H1 (cell line): ENCODE results near the gene SHROOM3. TPM values are rescaled to one million over a fixed set of nuclear protein-coding genes. Genes with fewer than 3 reads are reported as not detected.

Source experiments
- CTCF ChIA-PET: fragments of 300-600 bp; sonication (Branson Sonifier 250); formaldehyde crosslinking; loops from one replicate; lab custom pipeline; 2021; ENCODE audit not compliant: partially characterized antibody; lab: Charles Lee
- POLR2A ChIA-PET: fragments of 300-600 bp; sonication (Branson Sonifier 250); formaldehyde crosslinking; loops from one replicate; lab custom pipeline; 2021; ENCODE audit warnings: inconsistent platforms; ENCODE audit not compliant: partially characterized antibody; lab: Charles Lee
- DNase-seq, 2 experiments: peaks; one replicate each; pipeline versions ENCODE4 v3.0.0 to v3.0.0-alpha.2; 2010 to 2022; ENCODE audit warnings: low spot score in 2 of 2, low read depth in 1 of 2, mixed read lengths in 1 of 2
- FAIRE-seq: peaks from 2 replicates; lab custom pipeline; 2011; peaks lifted over from hg19 to GRCh38; lab: Jason Lieb, UNC
- H2AFZ ChIP-seq: 2 replicates; pipeline ENCODE4 v1.8.1; 2012; ENCODE audit warnings: low read length, inconsistent platforms
- H2AK5ac ChIP-seq: 2 replicates; pipeline ENCODE4 v1.6.1; 2013; ENCODE audit warnings: low read depth, low read length
- H2BK120ac ChIP-seq: replicated peaks from 2 replicates; pipeline ENCODE3; 2013; ENCODE audit warnings: low read depth, low read length, inconsistent platforms
- H2BK12ac ChIP-seq: 2 replicates; pipeline ENCODE4 v1.6.1; 2013; ENCODE audit warnings: low read depth, low read length
- H2BK15ac ChIP-seq: 2 replicates; pipeline ENCODE4 v1.6.1; 2013; ENCODE audit warnings: low read length
- H2BK20ac ChIP-seq: 2 replicates; pipeline ENCODE4 v1.6.1; 2013; ENCODE audit warnings: low read length
- H2BK5ac ChIP-seq: 2 replicates; pipeline ENCODE4 v1.6.1; 2013; ENCODE audit warnings: low read depth, low read length
- H3K14ac ChIP-seq: 2 replicates; pipeline ENCODE4 v1.6.1; 2013; ENCODE audit warnings: inconsistent platforms; ENCODE audit not compliant: insufficient read length
- H3K18ac ChIP-seq: 2 replicates; pipeline ENCODE4 v1.6.1; 2013; ENCODE audit warnings: low read length; ENCODE audit errors: extremely low read depth
- H3K23ac ChIP-seq: 2 replicates; pipeline ENCODE4 v1.6.1; 2013; ENCODE audit warnings: inconsistent platforms; ENCODE audit not compliant: insufficient read length
- H3K23me2 ChIP-seq: 2 replicates; pipeline ENCODE4 v1.6.1; 2013; ENCODE audit warnings: low read depth, low read length
- H3K27ac ChIP-seq: 2 replicates; pipeline ENCODE4 v1.6.1; 2011; ENCODE audit warnings: low read depth, low read length, inconsistent platforms
- H3K27me3 ChIP-seq, 4 experiments: replicated peaks in 1 of 4; 1 replicate in 1 of 4; 2 replicates in 3 of 4; pipeline versions ENCODE4 v1.6.1 to v1.8.1; 2011 to 2013; ENCODE audit warnings: low read length in 3 of 4, mild to moderate bottlenecking in 3 of 4, inconsistent platforms in 2 of 4, mixed read lengths in 2 of 4, moderate library complexity in 1 of 4; ENCODE audit not compliant: control insufficient read depth in 3 of 4, insufficient read depth in 3 of 4; ENCODE audit errors: extremely low read depth in 1 of 4
- H3K36me3 ChIP-seq, 4 experiments: 2 replicates each; pipeline versions ENCODE4 v1.6.1 to v1.8.1; 2011 to 2013; ENCODE audit warnings: mild to moderate bottlenecking in 4 of 4, low read length in 3 of 4, moderate library complexity in 2 of 4, control low read depth in 1 of 4, inconsistent platforms in 1 of 4; ENCODE audit not compliant: insufficient read depth in 4 of 4, control insufficient read depth in 2 of 4
- H3K4ac ChIP-seq: replicated peaks from 2 replicates; pipeline ENCODE3; 2013; ENCODE audit warnings: low read length, low read depth, mixed read lengths, inconsistent platforms; ENCODE audit not compliant: insufficient read length
- H3K4me1 ChIP-seq, 4 experiments: replicated peaks in 1 of 4; 1 replicate in 1 of 4; 2 replicates in 3 of 4; pipeline versions ENCODE4 v1.6.1 to v1.8.1; 2011 to 2013; ENCODE audit warnings: low read length in 3 of 4, inconsistent platforms in 2 of 4, mixed read lengths in 1 of 4; ENCODE audit not compliant: insufficient read depth in 4 of 4, control insufficient read depth in 3 of 4
- H3K4me2 ChIP-seq, 2 experiments: 2 replicates each; pipeline versions ENCODE4 v1.6.1 to v1.8.1; 2011 to 2013; ENCODE audit warnings: low read depth in 2 of 2, low read length in 2 of 2, control low read depth in 1 of 2, inconsistent platforms in 1 of 2, mild to moderate bottlenecking in 1 of 2; ENCODE audit not compliant: insufficient read depth in 1 of 2
- H3K4me3 ChIP-seq, 4 experiments: fragments of 200-600, 300-600 bp in 1 of 4; sonication (generic), shearing (Covaris generic), sonication (Bioruptor Twin) in 1 of 4; 2 replicates each; pipeline versions ENCODE4 v1.5.1 to v1.8.1; 2011 to 2016; ENCODE audit warnings: low read length in 4 of 4, low read depth in 3 of 4, control low read depth in 2 of 4, inconsistent platforms in 2 of 4, mild to moderate bottlenecking in 2 of 4, mixed read lengths in 1 of 4, moderate library complexity in 1 of 4; ENCODE audit not compliant: insufficient read depth in 2 of 4; ENCODE audit errors: extremely low read depth in 1 of 4
- H3K56ac ChIP-seq: replicated peaks from 2 replicates; pipeline ENCODE3; 2013; ENCODE audit warnings: low read depth, mild to moderate bottlenecking, mixed read lengths, low read length, inconsistent platforms; ENCODE audit not compliant: insufficient read length
- H3K79me1 ChIP-seq: 2 replicates; pipeline ENCODE4 v1.6.1; 2013; ENCODE audit warnings: low read depth, low read length, control low read depth
- H3K79me2 ChIP-seq, 2 experiments: 2 replicates each; pipeline versions ENCODE4 v1.6.1 to v1.8.1; 2012 to 2013; ENCODE audit warnings: low read length in 2 of 2, mild to moderate bottlenecking in 2 of 2, inconsistent platforms in 1 of 2; ENCODE audit not compliant: insufficient read depth in 2 of 2, control insufficient read depth in 1 of 2
- H3K9ac ChIP-seq, 4 experiments: replicated peaks in 1 of 4; 1 replicate in 1 of 4; 2 replicates in 3 of 4; pipeline versions ENCODE4 v1.6.1 to v1.8.1; 2011 to 2013; ENCODE audit warnings: low read depth in 3 of 4, low read length in 3 of 4, control low read depth in 2 of 4, mild to moderate bottlenecking in 2 of 4, moderate library complexity in 2 of 4, inconsistent platforms in 1 of 4; ENCODE audit errors: extremely low read depth in 1 of 4
- H3K9me3 ChIP-seq, 2 experiments: 2 replicates each; pipeline versions ENCODE4 v1.6.1 to v1.8.1; 2012 to 2013; ENCODE audit warnings: mild to moderate bottlenecking in 2 of 2, moderate library complexity in 2 of 2, control low read depth in 1 of 2, inconsistent platforms in 1 of 2, low read depth in 1 of 2, low read length in 1 of 2, mixed read lengths in 1 of 2; ENCODE audit not compliant: insufficient read depth in 2 of 2
- H4K20me1 ChIP-seq, 2 experiments: replicated peaks in 1 of 2; 2 replicates each; pipeline versions ENCODE3 to v1.8.1; 2011 to 2013; ENCODE audit warnings: inconsistent platforms in 2 of 2, low read length in 2 of 2, mild to moderate bottlenecking in 1 of 2; ENCODE audit not compliant: insufficient read depth in 2 of 2, control insufficient read depth in 1 of 2
- H4K5ac ChIP-seq: 2 replicates; pipeline ENCODE4 v1.6.1; 2013; ENCODE audit warnings: low read length, low read depth, mixed read lengths, inconsistent platforms; ENCODE audit not compliant: insufficient read length
- H4K8ac ChIP-seq: 2 replicates; pipeline ENCODE4 v1.8.0; 2013; ENCODE audit warnings: mild to moderate bottlenecking, moderate library complexity, low read length, inconsistent platforms; ENCODE audit not compliant: insufficient read depth; ENCODE audit errors: extremely low read depth
- H4K91ac ChIP-seq: replicated peaks from 2 replicates; pipeline ENCODE3; 2013; ENCODE audit warnings: low read length, mixed read lengths, inconsistent platforms; ENCODE audit not compliant: insufficient read length
- EP300 ChIP-seq, 2 experiments: IDR thresholded peaks; 1 replicate in 1 of 2; 2 replicates in 1 of 2; pipeline ENCODE4 v1.6.1; 2011 to 2012; ENCODE audit warnings: low read depth in 2 of 2, low read length in 2 of 2, mild to moderate bottlenecking in 2 of 2, borderline replicate concordance in 1 of 2, inconsistent platforms in 1 of 2, moderate library complexity in 1 of 2
- GABPA ChIP-seq: IDR thresholded peaks from 2 replicates; pipeline ENCODE4 v1.6.1; 2011; ENCODE audit warnings: mild to moderate bottlenecking, low read length, moderate library complexity, borderline replicate concordance; ENCODE audit not compliant: insufficient read depth
- KDM1A ChIP-seq: fragments of 200-600, 300-600 bp; sonication (generic); IDR thresholded peaks from 2 replicates; pipeline ENCODE4 v1.7.1; 2016; ENCODE audit warnings: mild to moderate bottlenecking, low read length, borderline replicate concordance
- MAFK ChIP-seq: IDR thresholded peaks from 2 replicates; pipeline ENCODE4 v1.6.1; 2012; ENCODE audit warnings: low read depth, mild to moderate bottlenecking, improper control_type of control experiment, low read length
- USF2 ChIP-seq: IDR thresholded peaks from 2 replicates; pipeline ENCODE4 v1.6.1; 2011; ENCODE audit warnings: low read length, improper control_type of control experiment
- WGBS, 2 experiments: shearing (Covaris generic) in 1 of 2; methylation state at CpG; one replicate each; pipeline versions ENCODE4 v1.1.6 to v1.1.7; 2013 to 2015; ENCODE audit warnings: low lambda C conversion rate in 2 of 2, mixed read lengths in 2 of 2, inconsistent platforms in 1 of 2, low coverage in 1 of 2, missing lambda C conversion rate in 1 of 2; ENCODE audit not compliant: insufficient replicate concordance in 2 of 2, insufficient coverage in 1 of 2, insufficient read length in 1 of 2; ENCODE audit errors: extremely low coverage in 1 of 2, missing lambda C conversion rate in 1 of 2; 5-methylcytosine and 5-hydroxymethylcytosine counted together
- polyA plus RNA-seq, 7 experiments: library from polyadenylated mRNA; depleted of rRNA in 3 of 7; stranded (reverse) in 5 of 7; unstranded in 2 of 7; fragments of >200 nt in 5 of 7; fragments of 200-250 nt in 2 of 7; gene quantifications; 1 replicate in 5 of 7; 2 replicates in 1 of 7; 4 replicates in 1 of 7; pipeline versions ENCODE4 v1.2.1 to v1.2.3, GENCODE V29; 2011 to 2013; ENCODE audit warnings: missing spikeins in 2 of 7, mixed read lengths in 2 of 7
- total RNA-seq: library from RNA; stranded (reverse); fragmentation: NEBNext Ultra II Directional; extraction: Animal tissue kit (Norgen Biotek cat#: 25700); gene quantifications from 2 replicates; pipeline ENCODE4 v1.2.1, GENCODE V29; 2021

Gene SHROOM3
- total and polyA plus RNA-seq, 2 of the 8 experiments (the other 6 are each of a cell fraction or from before 2014, with no cell fraction given), result 15.8 to 34.0 TPM

- 89% methylated on average over 4 of the region's 4 CpGs; no CpG with 5 or more reads in 1 of the 2 experiments for WGBS, 2 experiments
- no peak overlapping the region for H3K23ac ChIP-seq
- no peak overlapping the region for H2AK5ac ChIP-seq
- no peak overlapping the region for H3K4me3 ChIP-seq
- peaks cover 3 to 11% (median 7%) of the 10 kb centered on the region in 4 experiments for H3K4me1 ChIP-seq
- TF ChIP-seq EP300 (IDR thresholded peaks at IDR 0.05; ENCODE audit: borderline replicate concordance in 1 of 2, low read depth in 2 of 2, low read length in 2 of 2), result no peak
- TF ChIP-seq KDM1A, result no peak
- TF ChIP-seq GABPA, result no peak
- no peak for TF ChIP-seq MAFK
- TF ChIP-seq USF2, result no peak
- H4K8ac ChIP-seq, result no peak overlapping the region
- no peak overlapping the region; the same call in 1 of the 2 replicates for H2BK15ac ChIP-seq
- no peak for DNase-seq
- no peak overlapping the region for H3K4me2 ChIP-seq
- H4K5ac ChIP-seq, result no peak overlapping the region
- H3K4ac ChIP-seq, result no peak overlapping the region
- POLR2A ChIA-PET, result interaction anchor here (1.3 kb wide), 1 partner anchor 15 kb away, joined by 5 read pairs; no protein-coding TSS in a partner anchor
- no peak overlapping the region for H3K27ac ChIP-seq
- H2BK120ac ChIP-seq, result no peak overlapping the region
- no peak overlapping the region for H3K56ac ChIP-seq
- no peak overlapping the region for H3K18ac ChIP-seq
- no peak overlapping the region for H2BK5ac ChIP-seq
- H2AFZ ChIP-seq, result no peak overlapping the region
- H3K23me2 ChIP-seq, result no peaks in the 10 kb centered on the region
- H3K79me2 ChIP-seq, result no peaks in the 10 kb centered on the region
- H2BK12ac ChIP-seq, result 0 out of 2 replicates have a peak overlapping the region, but pooled peaks have one; percentile 20
- no peak overlapping the region for H3K9ac ChIP-seq
- no peak overlapping the region for H2BK20ac ChIP-seq
- H3K9me3 ChIP-seq, result no peaks in the 10 kb centered on the region
- no peak for FAIRE-seq
- peak overlapping the region; percentile 75 for H4K91ac ChIP-seq
- no peak overlapping the region for H3K14ac ChIP-seq
- H3K79me1 ChIP-seq, result no peaks in the 10 kb centered on the region
- no peaks in the 10 kb centered on the region for H3K27me3 ChIP-seq
- CTCF ChIA-PET, result interaction anchor here (1.1 to 2.3 kb wide), 3 partner anchors 13 to 186 kb away, joined by 3 to 4 read pairs (median 4); no protein-coding TSS in a partner anchor
- no peaks in the 10 kb centered on the region for H3K36me3 ChIP-seq
- H4K20me1 ChIP-seq, result no peaks in the 10 kb centered on the region
These were observed 129.3 kb downstream of the SHROOM3 start for GRCh38 chr4:76564123-76564915.
